OCI-LY1 (cell line): ENCODE data around the gene DDX1.

ENCODE experiments used
- CTCF ChIP-seq: fragments of 200-600 bp; sonication (generic), shearing (Covaris generic); IDR thresholded peaks from 2 replicates; pipeline ENCODE4 v1.5.1; 2017; ENCODE audit warnings: mild to moderate bottlenecking, antibody characterized with exemption, low read length, moderate library complexity, mixed read lengths
- EZH2 ChIP-seq: fragments of 200-600 bp; sonication (generic), shearing (Covaris generic); IDR thresholded peaks from 2 replicates; pipeline ENCODE4 v1.8.0; 2017; ENCODE audit warnings: borderline replicate concordance, mixed run types, mild to moderate bottlenecking, antibody characterized with exemption, low read length, moderate library complexity, mixed read lengths

GRCh38 chr2:15615301-15615920 is 23.7 kb downstream of the DDX1 start:
- TF ChIP-seq CTCF (no peak), EZH2 (no peak)
